GM10847 (cell line): ENCODE results near the gene HRC.

Experiments used
- POLR2A ChIP-seq: IDR thresholded peaks from 2 replicates; pipeline ENCODE4 v1.6.1; 2011; ENCODE audit not compliant: insufficient read length; ENCODE audit errors: extremely low read depth

The HRC gene

GRCh38 chr19:49165865-49166301 is 10.7 kb upstream of the HRC start:
- no peak for TF ChIP-seq POLR2A

GRCh38 chr19:49165111-49165750 is 10.0 kb upstream of the HRC start:
- TF ChIP-seq POLR2A = no peak

- TF ChIP-seq POLR2A = no peak
Measured at GRCh38 chr19:49161987-49162386, 6.8 kb upstream of the HRC start.

DNA sequence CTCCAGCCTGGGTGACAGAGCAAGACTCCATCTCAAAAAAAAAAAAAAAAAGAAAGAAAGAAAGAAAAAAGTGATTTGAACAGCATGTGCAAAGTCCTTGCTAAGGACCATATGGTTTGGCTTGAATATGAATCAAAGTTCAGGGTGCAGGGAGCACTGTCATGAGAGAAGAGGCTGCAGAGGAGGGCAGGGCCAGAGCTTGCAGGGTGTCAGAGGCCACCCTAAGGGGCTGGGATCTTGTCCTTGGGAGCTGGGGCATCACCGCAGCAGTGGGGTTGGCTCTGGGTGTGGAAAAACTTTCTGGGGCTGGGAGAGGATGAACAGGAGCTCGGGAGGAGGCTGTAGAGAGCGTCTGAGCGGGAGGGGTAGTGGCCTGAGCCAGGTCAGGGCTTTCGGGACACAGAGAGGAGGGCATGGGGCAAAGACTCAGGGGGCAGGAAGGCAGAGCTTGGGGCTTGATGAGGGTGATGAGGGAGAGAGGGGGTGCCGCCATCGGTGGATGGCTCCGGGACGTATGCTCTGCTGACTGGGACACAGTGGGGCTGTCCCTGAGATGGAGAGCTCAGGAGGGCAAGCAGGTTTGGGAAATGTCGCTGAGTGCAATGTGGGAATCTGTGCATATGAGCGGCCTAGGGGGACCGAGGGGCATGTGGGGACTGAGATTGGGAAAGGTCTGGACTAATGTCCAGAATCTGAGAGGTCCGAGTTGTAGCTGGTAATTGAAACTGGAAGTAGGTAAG is 5.4 kb upstream of the HRC start:
- no peak for TF ChIP-seq POLR2A

GRCh38 chr19:49157445-49158224 is 2.4 kb upstream of the HRC start, which contains the start of gene TRPM4:
Gene TRPM4, plus strand, starts transcription at chr19:49157792. Its CDS starts 75 bp downstream, at chr19:49157867.
- no peak for TF ChIP-seq POLR2A

DNA sequence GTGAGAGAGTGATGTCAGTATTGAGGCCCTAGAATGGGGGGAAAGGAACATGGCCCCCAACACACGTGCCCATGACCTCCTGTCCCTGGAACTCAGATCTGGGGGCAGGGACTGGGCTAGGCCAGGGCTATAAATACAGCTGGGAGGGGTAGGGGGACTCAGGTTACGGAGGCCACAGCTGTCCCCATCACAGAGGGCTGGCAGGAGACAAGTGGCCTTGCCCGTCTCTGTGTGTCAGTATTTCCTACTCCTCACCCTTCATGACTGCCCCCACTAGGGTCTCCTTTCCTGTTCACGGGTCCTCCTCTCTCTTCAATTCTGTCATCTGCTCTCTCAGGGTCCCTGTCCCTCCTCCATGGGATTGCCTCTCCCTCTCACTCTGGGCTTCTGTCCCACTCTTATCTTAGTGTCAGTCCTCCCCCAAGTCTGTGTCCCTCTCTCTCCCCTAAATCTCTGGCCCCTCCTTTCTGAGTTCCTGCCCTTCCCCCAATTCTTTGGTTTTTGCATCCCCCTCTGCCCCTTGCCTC is 687 bp upstream of the HRC start:
- TF ChIP-seq POLR2A = no peak

- TF ChIP-seq POLR2A = no peak
Measured at GRCh38 chr19:49154279-49154678, 917 bp downstream of the HRC start.

DNA sequence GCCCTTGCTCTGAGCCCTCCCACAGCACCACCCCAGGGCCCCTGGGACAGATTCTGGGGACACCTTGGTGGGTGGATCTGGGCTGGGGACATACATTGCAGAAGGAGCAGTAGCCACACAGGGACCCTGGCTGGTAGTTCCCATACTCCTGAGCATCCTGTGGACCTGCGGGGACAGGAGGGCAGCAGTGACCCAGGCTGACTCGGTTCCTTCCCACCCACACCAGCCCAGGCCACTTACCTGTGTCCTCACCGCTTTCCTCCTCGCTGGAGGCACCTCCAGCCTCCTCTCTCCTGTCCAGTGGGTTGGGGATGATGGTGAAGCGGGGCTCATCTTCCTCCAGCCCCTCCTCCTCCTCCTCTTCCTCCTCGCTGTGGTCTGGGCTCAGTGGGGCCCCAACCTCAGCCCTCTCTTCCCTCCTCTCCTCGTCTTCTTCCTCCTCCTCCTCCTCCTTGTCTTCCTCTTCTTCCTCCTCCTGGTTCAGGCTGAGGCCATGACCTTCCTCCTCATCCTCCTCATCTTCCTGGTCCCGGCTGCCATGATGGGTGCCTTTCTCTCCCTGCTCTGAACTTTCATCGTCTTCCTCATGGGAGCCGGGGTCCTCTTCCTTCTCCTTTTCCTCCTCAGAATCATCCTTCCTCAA is 1.9 kb downstream of the HRC start:
- no peak for TF ChIP-seq POLR2A

- TF ChIP-seq POLR2A = no peak
Measured at GRCh38 chr19:49152119-49152550, 3.1 kb downstream of the HRC start.

DNA sequence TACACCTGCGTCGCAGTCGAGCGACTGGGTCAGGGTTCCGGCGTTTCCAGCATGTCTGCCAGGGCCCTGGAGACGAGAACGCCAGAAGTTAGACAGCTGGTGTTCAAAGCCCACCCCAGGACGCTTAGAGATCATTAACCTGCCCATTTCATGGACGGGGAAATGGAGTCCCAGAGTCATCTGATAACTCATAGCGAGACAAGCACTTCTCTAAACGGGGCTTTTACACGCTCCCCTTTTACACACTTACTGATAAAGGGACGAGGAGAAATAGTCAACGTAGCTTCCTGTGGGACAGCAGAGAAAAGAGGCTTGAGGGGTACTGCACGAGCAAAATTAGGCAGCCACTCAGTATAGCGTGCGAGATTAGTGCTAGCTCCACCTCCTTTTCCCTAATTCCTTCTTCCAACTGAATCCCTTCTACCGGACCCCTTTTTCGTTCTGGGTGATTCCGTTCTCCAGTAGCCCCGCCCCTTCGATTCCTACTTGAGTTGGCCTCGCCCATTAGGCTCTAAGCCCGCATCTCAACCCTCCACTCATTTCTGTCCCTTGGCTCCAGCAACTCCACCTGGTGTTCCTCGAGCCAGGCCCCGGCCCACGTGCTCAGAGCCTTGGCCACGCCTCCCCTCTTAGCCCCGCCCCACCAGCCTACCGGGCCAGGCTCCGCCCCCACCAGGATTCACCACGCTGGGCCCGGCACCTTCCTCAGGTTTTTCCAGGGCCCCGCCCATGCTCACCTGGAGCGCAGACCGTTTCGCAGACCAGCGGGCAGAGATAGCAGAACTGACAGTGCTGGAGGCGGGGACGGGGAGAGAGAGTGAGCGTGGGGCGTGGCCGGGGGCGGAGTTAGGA is 3.7 kb downstream of the HRC start:
- TF ChIP-seq POLR2A = no peak

GRCh38 chr19:49150944-49151243 is 4.3 kb downstream of the HRC start:
- no peak for TF ChIP-seq POLR2A

- TF ChIP-seq POLR2A = no peak
Measured at GRCh38 chr19:49150106-49150943, 4.9 kb downstream of the HRC start.

DNA sequence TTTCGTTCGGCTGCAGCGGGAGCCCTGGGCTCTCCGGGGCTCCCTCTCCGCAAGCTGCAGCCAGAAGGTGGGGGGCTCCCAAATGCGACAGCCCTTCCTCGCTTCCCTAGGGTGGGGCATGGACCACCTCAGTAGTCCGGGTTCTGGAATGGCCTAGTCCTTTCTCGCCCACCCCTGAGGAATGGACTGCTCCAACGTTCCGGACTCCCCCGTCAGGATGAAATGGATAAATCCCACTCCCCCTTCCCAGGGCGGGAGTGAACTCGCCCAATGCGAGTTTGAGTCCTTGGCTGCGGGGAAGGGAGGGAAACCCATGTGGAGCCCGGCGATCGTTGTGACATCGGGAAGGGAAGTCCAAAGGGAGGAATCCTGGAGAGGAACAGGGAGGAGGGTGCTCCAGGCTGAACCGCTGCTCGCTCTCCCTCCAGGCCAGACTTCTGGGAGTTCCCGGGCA is 5.5 kb downstream of the HRC start:
- TF ChIP-seq POLR2A = no peak
